Endothelial cell (in vitro differentiated cells): Measurements from ENCODE around the gene C16orf89. TPM values are rescaled to one million over a fixed set of nuclear protein-coding genes. Genes with fewer than 3 reads are reported as not detected.
"Not testable (repeated sequence)": the region's sequence is repeated elsewhere in the genome, so short reads cannot be mapped to it uniquely, and the experiment has no call there.

Experiments used
- DNase-seq: peaks from one replicate; pipeline ENCODE4 v3.0.0; 2021; ENCODE audit warnings: low spot score
- H3K27ac Mint-ChIP-seq: one replicate; pipeline ENCODE4 v1.8.0; 2021; ENCODE audit warnings: mixed read lengths, inconsistent platforms; ENCODE audit not compliant: unreplicated experiment
- H3K27me3 Mint-ChIP-seq: one replicate; pipeline ENCODE4 v1.8.0; 2021; ENCODE audit warnings: mild to moderate bottlenecking, moderate library complexity, mixed read lengths, inconsistent platforms; ENCODE audit not compliant: unreplicated experiment
- H3K36me3 Mint-ChIP-seq: one replicate; pipeline ENCODE4 v1.8.0; 2021; ENCODE audit warnings: mild to moderate bottlenecking, low read depth, mixed read lengths, inconsistent platforms; ENCODE audit not compliant: unreplicated experiment
- H3K4me1 Mint-ChIP-seq: one replicate; pipeline ENCODE4 v1.8.0; 2021; ENCODE audit warnings: mild to moderate bottlenecking, mixed read lengths, inconsistent platforms; ENCODE audit not compliant: unreplicated experiment
- H3K4me3 Mint-ChIP-seq: one replicate; pipeline ENCODE4 v1.8.0; 2021; ENCODE audit warnings: mild to moderate bottlenecking, mixed read lengths, inconsistent platforms; ENCODE audit not compliant: unreplicated experiment
- H3K9me3 Mint-ChIP-seq: one replicate; pipeline ENCODE4 v1.8.0; 2021; ENCODE audit warnings: mixed read lengths, inconsistent platforms; ENCODE audit not compliant: unreplicated experiment
- total RNA-seq: library from RNA; stranded (reverse); fragmentation: NEBNext Ultra II Directional; extraction: Animal tissue kit (Norgen Biotek cat#: 25700); gene quantifications from one replicate; pipeline ENCODE4 v1.2.1, GENCODE V29; 2021; ENCODE audit not compliant: unreplicated experiment
- TF ChIP-seq, protein P1 (sequence below): fragments of 200-600 bp; sonication (generic); IDR thresholded peaks from one replicate; pipeline ENCODE4 v1.5.0; 2021; ENCODE audit warnings: antibody characterized with exemption; ENCODE audit not compliant: unreplicated experiment

Gene C16orf89
- total RNA-seq, 1 donor from 2014 or later, result not detected

DNA sequence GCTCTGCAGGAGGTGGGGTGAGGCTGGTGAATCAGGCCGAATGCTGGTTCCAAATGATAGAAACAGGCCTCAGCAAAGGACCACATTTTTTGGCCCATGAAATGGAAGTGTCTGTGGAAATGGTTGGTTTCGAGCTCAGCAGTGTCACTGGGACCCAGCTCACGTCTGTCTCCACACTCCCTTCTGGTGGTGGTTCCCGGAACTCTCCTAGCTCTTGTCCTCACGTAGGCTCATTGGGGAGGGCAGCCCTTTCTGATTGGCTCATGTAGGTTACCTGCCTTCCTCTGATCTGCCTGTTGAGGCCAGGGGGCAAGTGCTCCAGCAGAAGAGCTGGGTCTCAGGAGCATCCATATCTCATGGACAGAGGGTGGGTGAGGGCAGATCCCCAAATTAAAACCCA lies 9.9 kb upstream of the C16orf89 start:
- H3K36me3 Mint-ChIP-seq, result peaks cover 18% of the 10 kb centered on the region
- no peak overlapping the region for H3K4me3 Mint-ChIP-seq
- H3K27ac Mint-ChIP-seq, result no peak overlapping the region
- peaks cover 1% of the 10 kb centered on the region for H3K27me3 Mint-ChIP-seq
- H3K4me1 Mint-ChIP-seq, result peaks cover 4% of the 10 kb centered on the region
- H3K9me3 Mint-ChIP-seq, result no peaks in the 10 kb centered on the region
- TF ChIP-seq, protein P1, sequence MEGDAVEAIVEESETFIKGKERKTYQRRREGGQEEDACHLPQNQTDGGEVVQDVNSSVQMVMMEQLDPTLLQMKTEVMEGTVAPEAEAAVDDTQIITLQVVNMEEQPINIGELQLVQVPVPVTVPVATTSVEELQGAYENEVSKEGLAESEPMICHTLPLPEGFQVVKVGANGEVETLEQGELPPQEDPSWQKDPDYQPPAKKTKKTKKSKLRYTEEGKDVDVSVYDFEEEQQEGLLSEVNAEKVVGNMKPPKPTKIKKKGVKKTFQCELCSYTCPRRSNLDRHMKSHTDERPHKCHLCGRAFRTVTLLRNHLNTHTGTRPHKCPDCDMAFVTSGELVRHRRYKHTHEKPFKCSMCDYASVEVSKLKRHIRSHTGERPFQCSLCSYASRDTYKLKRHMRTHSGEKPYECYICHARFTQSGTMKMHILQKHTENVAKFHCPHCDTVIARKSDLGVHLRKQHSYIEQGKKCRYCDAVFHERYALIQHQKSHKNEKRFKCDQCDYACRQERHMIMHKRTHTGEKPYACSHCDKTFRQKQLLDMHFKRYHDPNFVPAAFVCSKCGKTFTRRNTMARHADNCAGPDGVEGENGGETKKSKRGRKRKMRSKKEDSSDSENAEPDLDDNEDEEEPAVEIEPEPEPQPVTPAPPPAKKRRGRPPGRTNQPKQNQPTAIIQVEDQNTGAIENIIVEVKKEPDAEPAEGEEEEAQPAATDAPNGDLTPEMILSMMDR, result no peak
- DNase-seq, result no peak

DNA sequence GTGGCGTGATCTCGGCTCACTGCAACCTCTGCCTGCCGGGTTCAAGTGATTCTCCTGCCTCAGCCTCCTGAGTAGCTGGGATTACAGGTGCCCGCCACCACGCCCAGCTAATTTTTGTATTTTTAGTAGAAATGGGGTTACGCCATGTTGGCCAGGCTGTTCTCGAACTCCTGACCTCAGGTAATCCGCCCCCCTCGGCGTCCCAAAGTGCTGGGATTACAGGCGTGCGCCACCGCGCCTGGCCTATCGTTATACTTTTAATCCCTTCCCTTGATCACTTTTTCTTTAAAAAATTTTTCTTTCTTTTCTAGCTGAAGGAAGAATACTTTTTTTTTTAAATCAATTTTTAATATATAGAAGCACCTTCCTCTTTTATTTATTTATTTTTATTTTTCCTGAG lies 8.0 kb upstream of the C16orf89 start:
- DNase-seq, H3K27me3 Mint-ChIP-seq, H3K9me3 Mint-ChIP-seq, H3K27ac Mint-ChIP-seq, H3K4me3 Mint-ChIP-seq, H3K4me1 Mint-ChIP-seq: not testable (repeated sequence)
- peaks cover 15% of the 10 kb centered on the region for H3K36me3 Mint-ChIP-seq

DNA sequence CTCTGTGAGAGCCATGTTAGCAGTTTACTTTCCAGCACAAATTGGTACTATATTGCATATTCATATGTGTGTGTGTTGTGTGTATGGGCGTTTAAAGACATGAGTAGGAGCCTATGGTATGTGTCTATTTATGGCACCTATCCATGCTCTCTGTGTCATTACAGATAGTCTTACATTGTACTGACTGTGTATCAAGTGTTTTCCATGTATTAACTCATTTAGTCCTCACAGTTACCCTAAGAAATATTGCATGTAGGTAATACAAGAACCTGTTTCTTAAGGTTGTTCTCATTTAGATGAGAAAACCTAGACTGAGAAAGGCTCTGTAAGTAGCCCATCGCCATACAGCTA lies 7.5 kb upstream of the C16orf89 start:
- no peak for DNase-seq
- peaks cover 3% of the 10 kb centered on the region for H3K27me3 Mint-ChIP-seq
- peaks cover 15% of the 10 kb centered on the region for H3K36me3 Mint-ChIP-seq
- no peak overlapping the region for H3K27ac Mint-ChIP-seq
- H3K4me1 Mint-ChIP-seq, result peaks cover 4% of the 10 kb centered on the region
- H3K9me3 Mint-ChIP-seq, result no peaks in the 10 kb centered on the region
- H3K4me3 Mint-ChIP-seq, result peak overlapping the region; percentile 96
- TF ChIP-seq, protein P1, result no peak

DNA sequence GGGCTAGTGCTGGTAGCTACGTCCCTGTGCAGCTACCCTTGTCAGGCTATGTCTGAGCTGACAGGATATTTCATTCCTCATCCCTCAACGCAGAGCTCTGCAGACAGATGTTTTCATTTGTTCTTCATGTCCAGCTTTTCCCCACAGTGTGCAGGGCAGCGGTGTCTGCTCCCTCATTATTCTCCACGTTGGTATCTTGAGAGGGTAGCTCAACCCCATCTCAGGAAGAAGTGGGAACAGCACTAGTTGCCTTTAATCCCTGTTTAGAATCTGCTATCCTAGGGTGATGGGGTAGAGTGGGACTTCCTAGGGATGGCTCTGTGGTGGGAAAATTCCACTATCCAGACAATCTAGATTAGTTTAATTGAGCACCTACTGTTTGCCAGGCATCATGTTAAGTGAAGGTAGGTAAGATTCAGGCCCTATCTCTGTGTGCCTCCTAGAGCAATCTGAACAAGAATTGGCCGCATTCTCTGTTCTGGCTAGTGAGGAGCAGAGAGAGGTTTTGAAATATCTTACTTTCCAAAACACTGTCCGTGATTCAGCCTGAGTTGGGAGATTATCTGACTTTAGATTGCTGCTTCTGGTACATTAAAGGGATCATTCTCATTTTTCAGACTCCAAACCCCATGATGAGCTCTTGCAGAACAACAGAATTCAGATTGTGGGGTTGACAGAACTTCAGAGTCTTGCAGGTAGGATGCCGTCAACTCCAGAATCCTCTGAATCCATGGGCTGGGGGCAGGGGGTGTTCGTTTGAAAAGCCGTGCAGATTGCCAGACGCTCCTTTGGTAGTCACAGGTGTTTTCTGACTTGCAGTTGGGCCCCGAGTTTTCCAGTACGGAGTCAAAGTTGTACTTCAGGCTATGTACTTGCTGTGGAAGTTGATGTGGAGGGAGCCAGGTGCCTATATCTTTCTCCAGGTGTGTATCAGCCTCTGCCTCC lies 6.8 kb upstream of the C16orf89 start:
- peaks cover 3% of the 10 kb centered on the region for H3K27me3 Mint-ChIP-seq
- no peaks in the 10 kb centered on the region for H3K9me3 Mint-ChIP-seq
- peak overlapping the region; percentile 88 for H3K27ac Mint-ChIP-seq
- peaks cover 15% of the 10 kb centered on the region for H3K36me3 Mint-ChIP-seq
- no peak for DNase-seq
- peaks cover 4% of the 10 kb centered on the region for H3K4me1 Mint-ChIP-seq
- H3K4me3 Mint-ChIP-seq, result peak overlapping the region; percentile 96
- TF ChIP-seq, protein P1, result no peak

DNA sequence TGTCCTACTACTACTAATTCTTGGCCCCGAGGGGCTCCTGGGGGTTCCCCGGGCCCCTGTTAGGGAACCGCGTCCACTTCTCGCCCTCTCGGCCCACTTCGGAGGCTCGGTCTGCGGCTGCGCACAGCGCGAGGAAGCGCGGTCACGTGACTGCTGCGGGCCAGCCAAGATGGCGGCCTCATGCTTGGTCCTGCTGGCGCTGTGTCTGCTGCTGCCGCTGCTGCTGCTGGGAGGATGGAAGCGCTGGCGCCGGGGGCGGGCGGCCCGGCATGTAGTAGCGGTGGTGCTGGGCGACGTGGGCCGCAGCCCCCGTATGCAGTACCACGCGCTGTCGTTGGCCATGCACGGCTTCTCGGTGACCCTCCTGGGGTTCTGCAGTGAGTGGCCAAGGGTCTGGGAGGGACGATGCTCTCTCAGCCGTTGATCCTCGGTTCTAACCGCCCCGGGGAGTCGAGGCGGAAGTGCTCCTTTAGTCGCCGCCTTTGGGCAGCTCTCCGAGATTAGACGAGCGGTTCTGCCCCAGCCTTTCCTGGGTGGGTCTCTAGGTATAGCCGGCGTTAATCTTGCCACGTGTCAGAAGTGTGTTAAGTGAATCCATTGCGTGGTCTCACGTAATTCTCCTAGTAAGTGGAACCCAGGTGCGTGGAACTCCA lies 6.1 kb upstream of the C16orf89 start, which contains the start of gene ALG1:
Gene ALG1, plus strand, starts transcription at position 163 of the 653 bp plus-strand sequence. Its CDS starts 7 bp downstream, at position 170.
- DNase-seq, result peak; percentile 88
- H3K36me3 Mint-ChIP-seq, result peaks cover 15% of the 10 kb centered on the region
- H3K4me1 Mint-ChIP-seq, result peaks cover 4% of the 10 kb centered on the region
- H3K27ac Mint-ChIP-seq, result peak within 1 kb of the TSS; percentile 88
- H3K27me3 Mint-ChIP-seq, result peaks cover 3% of the 10 kb centered on the region
- H3K4me3 Mint-ChIP-seq, result peak within 1 kb of the TSS; percentile 96
- no peaks in the 10 kb centered on the region for H3K9me3 Mint-ChIP-seq
- TF ChIP-seq, protein P1, result no peak
